ENCODE data around the gene RUSC2. TPM values are rescaled to one million over a fixed set of nuclear protein-coding genes. Genes with fewer than 3 reads are reported as not detected.

The RUSC2 gene
- total RNA-seq, 1 experiment from 2014 or later: 11.6 TPM

- H2AFZ ChIP-seq (ENCODE audit: low read depth, low read length, poor library complexity, severe bottlenecking): no peak overlapping the region
- H3K9me2 ChIP-seq (ENCODE audit: insufficient read depth): no peaks in the 10 kb centered on the region
- H4K20me1 ChIP-seq (ENCODE audit: insufficient read depth): no peaks in the 10 kb centered on the region
- ChIA-PET POLR2A (no interaction called here), CTCF (no interaction called here), RAD21 (ENCODE audit: low non-redundant PET in 1 of 2, low total read pairs in 2 of 2, uncharacterized antibody in 2 of 2, unreplicated experiment in 2 of 2) (no interaction called here)
- no peak overlapping the region for H3K4me2 ChIP-seq (ENCODE audit: low read length)
- no peak for ATAC-seq
- no peak for TF ChIP-seq CTCF (IDR thresholded peaks at IDR 0.05 in 2 of 3, conservative IDR thresholded peaks at IDR 0.05 in 1 of 3; ENCODE audit: borderline replicate concordance in 1 of 3, insufficient read depth in 1 of 3, low read depth in 2 of 3, low read length in 2 of 3)
- no peak for TF ChIP-seq SP1 (IDR thresholded peaks at IDR 0.05; ENCODE audit: low read depth)
- no peak for TF ChIP-seq TCF7L2 (IDR thresholded peaks at IDR 0.05; ENCODE audit: borderline replicate concordance, extremely low read depth, insufficient read depth, insufficient read length)
- BruUV-seq (replicated peaks): no TSS peak
- H3K9ac ChIP-seq (ENCODE audit: low read length): no peak overlapping the region
- DNase-seq (ENCODE audit: low read depth, low spot score): no peak
- H3K4me3 ChIP-seq (replicated peaks in 1 of 2; ENCODE audit: low read depth in 1 of 2, low read length in 2 of 2): no peak overlapping the region
- peaks cover 5% of the 10 kb centered on the region; the same call in 1 of the 2 replicates for H3K79me2 ChIP-seq (ENCODE audit: insufficient read depth, low read length)
- H3K4me1 ChIP-seq (ENCODE audit: control insufficient read depth in 1 of 2, insufficient read depth in 2 of 2, low read length in 2 of 2): peaks cover 33 to 45% of the 10 kb centered on the region in 2 experiments
- intact Hi-C loops (cut with micrococcal nuclease): no loop called here
- H3K36me3 ChIP-seq (ENCODE audit: control insufficient read depth in 1 of 2, insufficient read depth in 2 of 2, low read length in 2 of 2): no peaks in the 10 kb centered on the region
- H3K9me3 ChIP-seq (ENCODE audit: control insufficient read depth in 1 of 2, insufficient read depth in 1 of 2, low read depth in 1 of 2, low read length in 2 of 2): no peaks in the 10 kb centered on the region
- no peaks in the 10 kb centered on the region for H3K27me3 ChIP-seq (ENCODE audit: insufficient read depth, low read length)
- H3K27ac ChIP-seq (ENCODE audit: low read depth, low read length): no peak overlapping the region
Measured at GRCh38 chr9:35521708-35522107, 31.8 kb downstream of the RUSC2 start.

GRCh38 chr9:35522187-35522586 lies 32.3 kb downstream of the RUSC2 start:
- ATAC-seq: no peak
- POLR2A ChIA-PET: no interaction called here

More at GRCh38 chr9:35522187-35522586, 32.3 kb downstream of the RUSC2 start:
- intact Hi-C loops (cut with micrococcal nuclease): no loop called here
- no peak for DNase-seq (ENCODE audit: low read depth, low spot score)
- TF ChIP-seq JUND (IDR thresholded peaks at IDR 0.05): no peak
- TF ChIP-seq ZBTB33 (IDR thresholded peaks at IDR 0.05; ENCODE audit: extremely low read depth, insufficient replicate concordance, low read length): no peak
- TF ChIP-seq CTCF (IDR thresholded peaks at IDR 0.05 in 2 of 3, conservative IDR thresholded peaks at IDR 0.05 in 1 of 3; ENCODE audit: borderline replicate concordance in 1 of 3, insufficient read depth in 1 of 3, low read depth in 2 of 3, low read length in 2 of 3): peak in 2 of 3 experiments; percentile 33 to 45; a peak in 4 of 6 replicates
- peak; percentile 20; the same call in 1 of the 2 replicates for TF ChIP-seq RAD21 (IDR thresholded peaks at IDR 0.05; ENCODE audit: low read depth)
- Histone ChIP-seq H3K9me3 (ENCODE audit: control insufficient read depth in 1 of 2, insufficient read depth in 1 of 2, low read depth in 1 of 2, low read length in 2 of 2) (no peaks in the 10 kb centered on the region), H3K4me1 (ENCODE audit: control insufficient read depth in 1 of 2, insufficient read depth in 2 of 2, low read length in 2 of 2) (peaks cover 29 to 41% of the 10 kb centered on the region in 2 experiments), H3K9ac (ENCODE audit: low read length) (no peak overlapping the region), H3K27me3 (ENCODE audit: insufficient read depth, low read length) (no peaks in the 10 kb centered on the region), H4K20me1 (ENCODE audit: insufficient read depth) (no peaks in the 10 kb centered on the region), H3K79me2 (ENCODE audit: insufficient read depth, low read length) (peaks cover 5% of the 10 kb centered on the region; the same call in 1 of the 2 replicates), H2AFZ (ENCODE audit: low read depth, low read length, poor library complexity, severe bottlenecking) (no peak overlapping the region), H3K4me3 (replicated peaks in 1 of 2; ENCODE audit: low read depth in 1 of 2, low read length in 2 of 2) (no peak overlapping the region), H3K9me2 (ENCODE audit: insufficient read depth) (no peaks in the 10 kb centered on the region), H3K36me3 (ENCODE audit: control insufficient read depth in 1 of 2, insufficient read depth in 2 of 2, low read length in 2 of 2) (no peaks in the 10 kb centered on the region), H3K4me2 (ENCODE audit: low read length) (no peak overlapping the region), H3K27ac (ENCODE audit: low read depth, low read length) (no peak overlapping the region)
- CTCF ChIA-PET: no interaction called here
- RAD21 ChIA-PET (ENCODE audit: low non-redundant PET in 1 of 2, low total read pairs in 2 of 2, uncharacterized antibody in 2 of 2, unreplicated experiment in 2 of 2): no interaction called here
- BruUV-seq (replicated peaks): no TSS peak

All from HCT116 (cell line).